H1 (cell line): ENCODE data around the gene ETV5. TPM values are rescaled to one million over a fixed set of nuclear protein-coding genes. Genes with fewer than 3 reads are reported as not detected.

Source experiments
- CTCF ChIA-PET: fragments of 300-600 bp; sonication (Branson Sonifier 250); formaldehyde crosslinking; loops from one replicate; lab custom pipeline; 2021; ENCODE audit not compliant: partially characterized antibody; lab: Charles Lee
- POLR2A ChIA-PET: fragments of 300-600 bp; sonication (Branson Sonifier 250); formaldehyde crosslinking; loops from one replicate; lab custom pipeline; 2021; ENCODE audit warnings: inconsistent platforms; ENCODE audit not compliant: partially characterized antibody; lab: Charles Lee
- DNase-seq, 2 experiments: peaks; one replicate each; pipeline versions ENCODE4 v3.0.0 to v3.0.0-alpha.2; 2010 to 2022; ENCODE audit warnings: low spot score in 2 of 2, low read depth in 1 of 2, mixed read lengths in 1 of 2
- FAIRE-seq: peaks from 2 replicates; lab custom pipeline; 2011; peaks lifted over from hg19 to GRCh38; lab: Jason Lieb, UNC
- H2AFZ ChIP-seq: 2 replicates; pipeline ENCODE4 v1.8.1; 2012; ENCODE audit warnings: low read length, inconsistent platforms
- H2AK5ac ChIP-seq: 2 replicates; pipeline ENCODE4 v1.6.1; 2013; ENCODE audit warnings: low read depth, low read length
- H2BK120ac ChIP-seq: replicated peaks from 2 replicates; pipeline ENCODE3; 2013; ENCODE audit warnings: low read depth, low read length, inconsistent platforms
- H2BK12ac ChIP-seq: 2 replicates; pipeline ENCODE4 v1.6.1; 2013; ENCODE audit warnings: low read depth, low read length
- H2BK15ac ChIP-seq: 2 replicates; pipeline ENCODE4 v1.6.1; 2013; ENCODE audit warnings: low read length
- H2BK20ac ChIP-seq: 2 replicates; pipeline ENCODE4 v1.6.1; 2013; ENCODE audit warnings: low read length
- H2BK5ac ChIP-seq: 2 replicates; pipeline ENCODE4 v1.6.1; 2013; ENCODE audit warnings: low read depth, low read length
- H3K14ac ChIP-seq: 2 replicates; pipeline ENCODE4 v1.6.1; 2013; ENCODE audit warnings: inconsistent platforms; ENCODE audit not compliant: insufficient read length
- H3K18ac ChIP-seq: 2 replicates; pipeline ENCODE4 v1.6.1; 2013; ENCODE audit warnings: low read length; ENCODE audit errors: extremely low read depth
- H3K23ac ChIP-seq: 2 replicates; pipeline ENCODE4 v1.6.1; 2013; ENCODE audit warnings: inconsistent platforms; ENCODE audit not compliant: insufficient read length
- H3K23me2 ChIP-seq: 2 replicates; pipeline ENCODE4 v1.6.1; 2013; ENCODE audit warnings: low read depth, low read length
- H3K27ac ChIP-seq: 2 replicates; pipeline ENCODE4 v1.6.1; 2011; ENCODE audit warnings: low read depth, low read length, inconsistent platforms
- H3K27me3 ChIP-seq, 4 experiments: replicated peaks in 1 of 4; 1 replicate in 1 of 4; 2 replicates in 3 of 4; pipeline versions ENCODE4 v1.6.1 to v1.8.1; 2011 to 2013; ENCODE audit warnings: low read length in 3 of 4, mild to moderate bottlenecking in 3 of 4, inconsistent platforms in 2 of 4, mixed read lengths in 2 of 4, moderate library complexity in 1 of 4; ENCODE audit not compliant: control insufficient read depth in 3 of 4, insufficient read depth in 3 of 4; ENCODE audit errors: extremely low read depth in 1 of 4
- H3K36me3 ChIP-seq, 4 experiments: 2 replicates each; pipeline versions ENCODE4 v1.6.1 to v1.8.1; 2011 to 2013; ENCODE audit warnings: mild to moderate bottlenecking in 4 of 4, low read length in 3 of 4, moderate library complexity in 2 of 4, control low read depth in 1 of 4, inconsistent platforms in 1 of 4; ENCODE audit not compliant: insufficient read depth in 4 of 4, control insufficient read depth in 2 of 4
- H3K4ac ChIP-seq: replicated peaks from 2 replicates; pipeline ENCODE3; 2013; ENCODE audit warnings: low read length, low read depth, mixed read lengths, inconsistent platforms; ENCODE audit not compliant: insufficient read length
- H3K4me1 ChIP-seq, 4 experiments: replicated peaks in 1 of 4; 1 replicate in 1 of 4; 2 replicates in 3 of 4; pipeline versions ENCODE4 v1.6.1 to v1.8.1; 2011 to 2013; ENCODE audit warnings: low read length in 3 of 4, inconsistent platforms in 2 of 4, mixed read lengths in 1 of 4; ENCODE audit not compliant: insufficient read depth in 4 of 4, control insufficient read depth in 3 of 4
- H3K4me2 ChIP-seq, 2 experiments: 2 replicates each; pipeline versions ENCODE4 v1.6.1 to v1.8.1; 2011 to 2013; ENCODE audit warnings: low read depth in 2 of 2, low read length in 2 of 2, control low read depth in 1 of 2, inconsistent platforms in 1 of 2, mild to moderate bottlenecking in 1 of 2; ENCODE audit not compliant: insufficient read depth in 1 of 2
- H3K4me3 ChIP-seq, 4 experiments: fragments of 200-600, 300-600 bp in 1 of 4; sonication (generic), shearing (Covaris generic), sonication (Bioruptor Twin) in 1 of 4; 2 replicates each; pipeline versions ENCODE4 v1.5.1 to v1.8.1; 2011 to 2016; ENCODE audit warnings: low read length in 4 of 4, low read depth in 3 of 4, control low read depth in 2 of 4, inconsistent platforms in 2 of 4, mild to moderate bottlenecking in 2 of 4, mixed read lengths in 1 of 4, moderate library complexity in 1 of 4; ENCODE audit not compliant: insufficient read depth in 2 of 4; ENCODE audit errors: extremely low read depth in 1 of 4
- H3K56ac ChIP-seq: replicated peaks from 2 replicates; pipeline ENCODE3; 2013; ENCODE audit warnings: low read depth, mild to moderate bottlenecking, mixed read lengths, low read length, inconsistent platforms; ENCODE audit not compliant: insufficient read length
- H3K79me1 ChIP-seq: 2 replicates; pipeline ENCODE4 v1.6.1; 2013; ENCODE audit warnings: low read depth, low read length, control low read depth
- H3K79me2 ChIP-seq, 2 experiments: 2 replicates each; pipeline versions ENCODE4 v1.6.1 to v1.8.1; 2012 to 2013; ENCODE audit warnings: low read length in 2 of 2, mild to moderate bottlenecking in 2 of 2, inconsistent platforms in 1 of 2; ENCODE audit not compliant: insufficient read depth in 2 of 2, control insufficient read depth in 1 of 2
- H3K9ac ChIP-seq, 4 experiments: replicated peaks in 1 of 4; 1 replicate in 1 of 4; 2 replicates in 3 of 4; pipeline versions ENCODE4 v1.6.1 to v1.8.1; 2011 to 2013; ENCODE audit warnings: low read depth in 3 of 4, low read length in 3 of 4, control low read depth in 2 of 4, mild to moderate bottlenecking in 2 of 4, moderate library complexity in 2 of 4, inconsistent platforms in 1 of 4; ENCODE audit errors: extremely low read depth in 1 of 4
- H3K9me3 ChIP-seq, 2 experiments: 2 replicates each; pipeline versions ENCODE4 v1.6.1 to v1.8.1; 2012 to 2013; ENCODE audit warnings: mild to moderate bottlenecking in 2 of 2, moderate library complexity in 2 of 2, control low read depth in 1 of 2, inconsistent platforms in 1 of 2, low read depth in 1 of 2, low read length in 1 of 2, mixed read lengths in 1 of 2; ENCODE audit not compliant: insufficient read depth in 2 of 2
- H4K20me1 ChIP-seq, 2 experiments: replicated peaks in 1 of 2; 2 replicates each; pipeline versions ENCODE3 to v1.8.1; 2011 to 2013; ENCODE audit warnings: inconsistent platforms in 2 of 2, low read length in 2 of 2, mild to moderate bottlenecking in 1 of 2; ENCODE audit not compliant: insufficient read depth in 2 of 2, control insufficient read depth in 1 of 2
- H4K5ac ChIP-seq: 2 replicates; pipeline ENCODE4 v1.6.1; 2013; ENCODE audit warnings: low read length, low read depth, mixed read lengths, inconsistent platforms; ENCODE audit not compliant: insufficient read length
- H4K8ac ChIP-seq: 2 replicates; pipeline ENCODE4 v1.8.0; 2013; ENCODE audit warnings: mild to moderate bottlenecking, moderate library complexity, low read length, inconsistent platforms; ENCODE audit not compliant: insufficient read depth; ENCODE audit errors: extremely low read depth
- H4K91ac ChIP-seq: replicated peaks from 2 replicates; pipeline ENCODE3; 2013; ENCODE audit warnings: low read length, mixed read lengths, inconsistent platforms; ENCODE audit not compliant: insufficient read length
- CEBPB ChIP-seq: IDR thresholded peaks from 2 replicates; pipeline ENCODE4 v1.6.1; 2012; ENCODE audit warnings: low read depth, low read length
- CHD2 ChIP-seq: IDR thresholded peaks from 2 replicates; pipeline ENCODE4 v1.6.1; 2012; ENCODE audit warnings: low read length, improper control_type of control experiment
- RXRA ChIP-seq: IDR thresholded peaks from 2 replicates; pipeline ENCODE4 v1.6.1; 2011; ENCODE audit warnings: low read depth, mild to moderate bottlenecking, low read length, moderate library complexity; ENCODE audit not compliant: insufficient read depth
- WGBS, 2 experiments: shearing (Covaris generic) in 1 of 2; methylation state at CpG; one replicate each; pipeline versions ENCODE4 v1.1.6 to v1.1.7; 2013 to 2015; ENCODE audit warnings: low lambda C conversion rate in 2 of 2, mixed read lengths in 2 of 2, inconsistent platforms in 1 of 2, low coverage in 1 of 2, missing lambda C conversion rate in 1 of 2; ENCODE audit not compliant: insufficient replicate concordance in 2 of 2, insufficient coverage in 1 of 2, insufficient read length in 1 of 2; ENCODE audit errors: extremely low coverage in 1 of 2, missing lambda C conversion rate in 1 of 2; 5-methylcytosine and 5-hydroxymethylcytosine counted together
- polyA plus RNA-seq, 7 experiments: library from polyadenylated mRNA; depleted of rRNA in 3 of 7; stranded (reverse) in 5 of 7; unstranded in 2 of 7; fragments of >200 nt in 5 of 7; fragments of 200-250 nt in 2 of 7; gene quantifications; 1 replicate in 5 of 7; 2 replicates in 1 of 7; 4 replicates in 1 of 7; pipeline versions ENCODE4 v1.2.1 to v1.2.3, GENCODE V29; 2011 to 2013; ENCODE audit warnings: missing spikeins in 2 of 7, mixed read lengths in 2 of 7
- total RNA-seq: library from RNA; stranded (reverse); fragmentation: NEBNext Ultra II Directional; extraction: Animal tissue kit (Norgen Biotek cat#: 25700); gene quantifications from 2 replicates; pipeline ENCODE4 v1.2.1, GENCODE V29; 2021
- TF ChIP-seq, protein P1 (sequence below): IDR thresholded peaks from 2 replicates; pipeline ENCODE4 v1.6.1; 2012; ENCODE audit warnings: inconsistent platforms

Gene ETV5
- total and polyA plus RNA-seq, 2 of the 8 experiments (the other 6 are each of a cell fraction or from before 2014, with no cell fraction given), result 13.1 to 36.9 TPM

DNA sequence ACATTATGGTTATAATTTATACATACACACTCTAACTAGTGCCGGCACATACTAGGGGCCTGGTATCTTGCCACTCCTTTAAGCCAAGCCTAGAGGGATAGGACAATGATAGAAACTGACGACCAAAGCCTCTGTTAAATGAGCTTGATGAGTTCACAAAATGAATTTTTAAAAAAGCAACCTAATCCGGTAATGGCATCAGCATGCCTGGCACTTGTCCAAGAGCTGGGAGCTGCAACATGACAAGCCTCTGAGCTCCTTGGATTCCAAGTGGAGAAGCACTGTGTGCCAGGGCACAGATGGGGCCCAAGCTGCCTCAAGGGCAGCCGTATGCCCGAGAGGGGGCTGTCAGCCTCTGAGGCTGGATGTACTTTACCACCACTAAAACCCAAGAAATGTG is 9.7 kb downstream of the ETV5 start:
- FAIRE-seq (no peak), DNase-seq (no peak)
- H3K56ac ChIP-seq, result no peak overlapping the region
- no peak overlapping the region for H2BK15ac ChIP-seq
- no peak overlapping the region for H3K14ac ChIP-seq
- WGBS, 2 experiments, result 86% methylated on average over 5 of the region's 5 CpGs; no CpG with 5 or more reads in 1 of the 2 experiments
- no peak overlapping the region for H2BK120ac ChIP-seq
- H2BK12ac ChIP-seq, result no peak overlapping the region
- POLR2A ChIA-PET, result interaction anchor here (0.5 to 5.3 kb wide), 4 partner anchors 10 to 123 kb away, joined by 3 to 56 read pairs (median 3); partner anchors contain the start of gene ETV5
- no peak overlapping the region for H3K9ac ChIP-seq
- H3K23me2 ChIP-seq, result peaks cover 9% of the 10 kb centered on the region
- H3K18ac ChIP-seq, result no peak overlapping the region
- no peak overlapping the region for H4K8ac ChIP-seq
- H4K5ac ChIP-seq, result no peak overlapping the region
- no peak overlapping the region for H3K4ac ChIP-seq
- H2AK5ac ChIP-seq, result no peak overlapping the region
- H4K20me1 ChIP-seq, result no peaks in the 10 kb centered on the region
- no peaks in the 10 kb centered on the region for H3K79me1 ChIP-seq
- H3K9me3 ChIP-seq, result no peaks in the 10 kb centered on the region
- no peaks in the 10 kb centered on the region for H3K79me2 ChIP-seq
- no peak overlapping the region for H2AFZ ChIP-seq
- H3K4me2 ChIP-seq, result peak overlapping the region; percentile 82 to 95; a peak in 1 of 4 replicates
- no peak overlapping the region for H2BK5ac ChIP-seq
- no peak overlapping the region for H3K4me3 ChIP-seq
- H3K4me1 ChIP-seq, result peaks cover 5 to 24% (median 18%) of the 10 kb centered on the region in 4 experiments
- CTCF ChIA-PET, result interaction anchor here (0.6 to 3.6 kb wide), 6 partner anchors 13 to 178 kb away, joined by 3 to 19 read pairs (median 4); no protein-coding TSS in a partner anchor
- peaks cover 0 to 15% (median 9%) of the 10 kb centered on the region in 4 experiments; a peak in 5 of 7 replicates for H3K27me3 ChIP-seq
- no peak overlapping the region for H3K23ac ChIP-seq
- H2BK20ac ChIP-seq, result no peak overlapping the region
- H3K36me3 ChIP-seq, result no peaks in the 10 kb centered on the region; a peak in 1 of 8 replicates
- H3K27ac ChIP-seq, result no peak overlapping the region
- no peak for TF ChIP-seq RXRA
- TF ChIP-seq CHD2, result no peak
- no peak for TF ChIP-seq CEBPB
- TF ChIP-seq, protein P1, sequence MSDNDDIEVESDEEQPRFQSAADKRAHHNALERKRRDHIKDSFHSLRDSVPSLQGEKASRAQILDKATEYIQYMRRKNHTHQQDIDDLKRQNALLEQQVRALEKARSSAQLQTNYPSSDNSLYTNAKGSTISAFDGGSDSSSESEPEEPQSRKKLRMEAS, result no peak
- H4K91ac ChIP-seq, result no peak overlapping the region
